Endothelial cell of coronary artery (primary cell): ENCODE data around the gene RAET1G. TPM values are rescaled to one million over a fixed set of nuclear protein-coding genes. Genes with fewer than 3 reads are reported as not detected.

ENCODE experiments used
- total RNA-seq: library from RNA; depleted of rRNA; stranded (reverse); fragments of >200 nt; gene quantifications from 2 replicates; pipeline ENCODE4 v1.2.3, GENCODE V29; 2014

RAET1G gene
- 0.18 and 0.56 TPM in 2 replicates for total RNA-seq

GRCh38 chr6:149922642-149923326, at the start of gene RAET1G:
Gene RAET1G (minus strand): TSS chr6:149923121. CDS start chr6:149923010, 111 bp downstream.

GRCh38 chr6:149963462-149964307, 40.8 kb upstream of the RAET1G start, which contains the start of gene ULBP1:
Gene ULBP1 (plus strand): TSS chr6:149963943. CDS start chr6:149964050, 107 bp downstream.

GRCh38 chr6:149941583-149942460, 18.9 kb upstream of the RAET1G start, which contains the start of gene ULBP2:
Gene ULBP2 (plus strand): TSS chr6:149942014. CDS start chr6:149942073, 59 bp downstream.

GRCh38 chr6:149897855-149898744, 24.8 kb downstream of the RAET1G start, which contains the start of gene RAET1E:
Gene RAET1E (minus strand): TSS chr6:149898113. CDS start chr6:149890901, 7,212 bp downstream.

Other genes with a start within 250 kb of the RAET1G start
- gene LATS1, start 205.0 kb downstream of the RAET1G start, total RNA-seq = 6.2 and 8.9 TPM in 2 replicates
- 20.6 and 23.7 TPM in 2 replicates for gene NUP43, start 176.6 kb downstream of the RAET1G start, total RNA-seq
- gene PCMT1, start 173.4 kb downstream of the RAET1G start, total RNA-seq = 103 and 120 TPM in 2 replicates
- 6.8 and 32.0 TPM in 2 replicates for gene LRP11, start 58.8 kb downstream of the RAET1G start, total RNA-seq
- under 0.01 and 0.09 TPM in 2 replicates for gene RAET1E, start 25.0 kb downstream of the RAET1G start, total RNA-seq
- gene ULBP2, start 18.9 kb upstream of the RAET1G start, total RNA-seq = 6.9 and 14.0 TPM in 2 replicates
- gene ULBP1, start 40.8 kb upstream of the RAET1G start, total RNA-seq = 0.09 and 1.1 TPM in 2 replicates
- not detected in 2 replicates for gene RAET1L, start 102.4 kb upstream of the RAET1G start, total RNA-seq
- 9.2 and 15.0 TPM in 2 replicates for gene ULBP3, start 146.0 kb upstream of the RAET1G start, total RNA-seq
- 0.47 TPM in 1 of 2 replicates, not detected in the other for gene PPP1R14C, start 219.9 kb upstream of the RAET1G start, total RNA-seq